ENCODE data around the gene MND1.

DNA sequence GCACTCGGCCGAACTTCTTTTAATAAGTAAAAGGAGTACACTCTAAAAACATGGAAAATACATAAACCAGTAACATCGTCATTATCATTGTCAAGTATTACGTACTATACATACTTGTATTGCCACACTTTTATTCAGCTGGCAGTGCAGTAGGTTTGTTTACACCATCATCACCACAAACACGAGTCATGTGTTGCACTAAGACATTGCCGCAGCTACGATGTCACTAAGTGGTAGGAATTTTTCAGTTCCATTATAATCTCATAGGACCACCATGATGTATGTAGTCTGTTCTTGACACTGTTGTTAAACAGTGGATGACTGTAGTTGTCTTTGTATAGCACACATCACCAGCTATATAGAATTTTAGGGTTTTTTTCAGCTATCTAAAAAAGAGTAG, 73.6 kb downstream of the MND1 start:
- no peak for TF ChIP-seq CTCF (conservative IDR thresholded peaks at IDR 0.05; ENCODE audit: low read length)
- TF ChIP-seq EZH2phosphoT487 (IDR thresholded peaks at IDR 0.05; ENCODE audit: borderline replicate concordance): no peak
